Right ventricle myocardium inferior (tissue), 1 donor: Measurements from ENCODE around the gene TBC1D19. TPM values are rescaled to one million over a fixed set of nuclear protein-coding genes. Genes with fewer than 3 reads are reported as not detected.
A peak's percentile ranks its signal among the peaks of the same experiment; 100 is the strongest.

Experiments used
- ATAC-seq: fragments of 200-7000 bp; cut with Tn5 transposase; one replicate; pipeline ENCODE4 v1.9.1; 2020; ENCODE audit warnings: mild to moderate bottlenecking, moderate library complexity
- DNase-seq: peaks from one replicate; pipeline ENCODE4 v3.0.0; 2021; ENCODE audit errors: missing footprints
- intact Hi-C: fragments of 100-400 bp; cut with DNase I; formaldehyde crosslinking; loops from one replicate; pipeline ENCODE4 v1.11.0; 2022
- total RNA-seq: library from RNA; stranded (reverse); fragmentation: NEBNext Ultra II Directional; extraction: Animal tissue kit (Norgen Biotek cat#: 25700); gene quantifications from one replicate; pipeline ENCODE4 v1.2.1, GENCODE V29; 2021
- donor health status: DM: no; HTN: yes; CAD: no; lungs with severe emphysema.

The TBC1D19 gene
- total RNA-seq, 1 donor from 2014 or later = 8.8 TPM

GRCh38 chr4:26787461-26788340 lies 203.8 kb downstream of the TBC1D19 start:
- intact Hi-C loops = loop anchor here (1.0 to 5.0 kb wide), 2 partner anchors 70 to 225 kb away; no protein-coding TSS in a partner anchor
- DNase-seq = no peak
- ATAC-seq = peak; percentile 56

- no peak for DNase-seq
- no peak for ATAC-seq
- intact Hi-C loops = loop anchor here (5.0 kb wide), 1 partner anchor 224 kb away; no protein-coding TSS in a partner anchor
Measured at GRCh38 chr4:26788341-26788733, 204.5 kb downstream of the TBC1D19 start.

- ATAC-seq = no peak
- no peak for DNase-seq
- intact Hi-C loops = loop anchor here (5.0 kb wide), 1 partner anchor 223 kb away; no protein-coding TSS in a partner anchor
Measured at GRCh38 chr4:26789208-26789607, 205.3 kb downstream of the TBC1D19 start.

- intact Hi-C loops = no loop called here
- DNase-seq (no peak), ATAC-seq (no peak)
Measured at GRCh38 chr4:26791346-26791745, 207.5 kb downstream of the TBC1D19 start.

- ATAC-seq (no peak), DNase-seq (no peak)
- intact Hi-C loops = no loop called here
Measured at GRCh38 chr4:26792639-26793038, 208.8 kb downstream of the TBC1D19 start.

GRCh38 chr4:26793735-26794134 lies 209.9 kb downstream of the TBC1D19 start:
- DNase-seq = no peak
- intact Hi-C loops = no loop called here
- no peak for ATAC-seq

- DNase-seq (no peak), ATAC-seq (no peak)
- intact Hi-C loops = no loop called here
Measured at GRCh38 chr4:26796081-26796480, 212.2 kb downstream of the TBC1D19 start.

GRCh38 chr4:26802790-26803189 lies 218.9 kb downstream of the TBC1D19 start:
- no peak for ATAC-seq
- DNase-seq = no peak
- intact Hi-C loops = no loop called here

GRCh38 chr4:26803211-26803861 lies 219.5 kb downstream of the TBC1D19 start:
- DNase-seq (no peak), ATAC-seq (no peak)
- intact Hi-C loops = no loop called here

- intact Hi-C loops = no loop called here
- no peak for DNase-seq
- ATAC-seq = no peak
Measured at GRCh38 chr4:26804451-26804850, 220.6 kb downstream of the TBC1D19 start.

- ATAC-seq (peak; percentile 23), DNase-seq (no peak)
- intact Hi-C loops = no loop called here
Measured at GRCh38 chr4:26804925-26805324, 221.0 kb downstream of the TBC1D19 start.

Other genes with a start within 250 kb of the TBC1D19 start
- not detected for gene CCKAR, start 93.6 kb upstream of the TBC1D19 start, total RNA-seq